Stimulated activated CD4-positive, alpha-beta T cell treated with anti-CD3 and anti-CD28 coated beads, TNF-alpha, amount 100 ng/mL, for 24 hours (primary cell): ENCODE data around the gene SLC6A3.
"Not testable (repeated sequence)": the region's sequence is repeated elsewhere in the genome, so short reads cannot be mapped to it uniquely, and the experiment has no call there.

Experiments used
- DNase-seq, 3 experiments: peaks; one replicate each; pipeline ENCODE4 v3.0.0-alpha.2; 2020; ENCODE audit warnings: low read depth in 3 of 3

SLC6A3 gene

GRCh38 chr5:1478271-1479035, 33.2 kb upstream of the SLC6A3 start:
- DNase-seq: no peak

- DNase-seq: no peak
These were observed 32.1 kb upstream of the SLC6A3 start for GRCh38 chr5:1477341-1477740.

- DNase-seq: no peak
These were observed 31.7 kb upstream of the SLC6A3 start for GRCh38 chr5:1476967-1477310.

GRCh38 chr5:1476181-1476966, 31.1 kb upstream of the SLC6A3 start:
- DNase-seq: no peak

- not testable (repeated sequence) for DNase-seq
These were observed 30.3 kb upstream of the SLC6A3 start for GRCh38 chr5:1475544-1475900.

- DNase-seq: no peak
These were observed 29.8 kb upstream of the SLC6A3 start for GRCh38 chr5:1474866-1475543.

GRCh38 chr5:1474183-1474839, 29.1 kb upstream of the SLC6A3 start:
- DNase-seq: no peak

GRCh38 chr5:1473746-1474145, 28.5 kb upstream of the SLC6A3 start:
- no peak for DNase-seq

- DNase-seq: no peak
These were observed 27.9 kb upstream of the SLC6A3 start for GRCh38 chr5:1472964-1473628.

GRCh38 chr5:1471997-1472963, 27.0 kb upstream of the SLC6A3 start:
- DNase-seq: no peak

GRCh38 chr5:1471240-1471853, 26.1 kb upstream of the SLC6A3 start:
- no peak for DNase-seq

- DNase-seq: no peak
These were observed 25.5 kb upstream of the SLC6A3 start for GRCh38 chr5:1470762-1471211.

GRCh38 chr5:1468629-1469527, 23.6 kb upstream of the SLC6A3 start:
- no peak for DNase-seq

- no peak for DNase-seq
These were observed 23.0 kb upstream of the SLC6A3 start for GRCh38 chr5:1468247-1468612.

GRCh38 chr5:1467341-1468246, 22.4 kb upstream of the SLC6A3 start:
- no peak for DNase-seq

GRCh38 chr5:1466631-1467265, 21.5 kb upstream of the SLC6A3 start:
- DNase-seq: no peak

- DNase-seq: no peak
These were observed 20.8 kb upstream of the SLC6A3 start for GRCh38 chr5:1465966-1466471.
